ENCODE measurements around the gene TRPV5.

Gene TRPV5

DNA sequence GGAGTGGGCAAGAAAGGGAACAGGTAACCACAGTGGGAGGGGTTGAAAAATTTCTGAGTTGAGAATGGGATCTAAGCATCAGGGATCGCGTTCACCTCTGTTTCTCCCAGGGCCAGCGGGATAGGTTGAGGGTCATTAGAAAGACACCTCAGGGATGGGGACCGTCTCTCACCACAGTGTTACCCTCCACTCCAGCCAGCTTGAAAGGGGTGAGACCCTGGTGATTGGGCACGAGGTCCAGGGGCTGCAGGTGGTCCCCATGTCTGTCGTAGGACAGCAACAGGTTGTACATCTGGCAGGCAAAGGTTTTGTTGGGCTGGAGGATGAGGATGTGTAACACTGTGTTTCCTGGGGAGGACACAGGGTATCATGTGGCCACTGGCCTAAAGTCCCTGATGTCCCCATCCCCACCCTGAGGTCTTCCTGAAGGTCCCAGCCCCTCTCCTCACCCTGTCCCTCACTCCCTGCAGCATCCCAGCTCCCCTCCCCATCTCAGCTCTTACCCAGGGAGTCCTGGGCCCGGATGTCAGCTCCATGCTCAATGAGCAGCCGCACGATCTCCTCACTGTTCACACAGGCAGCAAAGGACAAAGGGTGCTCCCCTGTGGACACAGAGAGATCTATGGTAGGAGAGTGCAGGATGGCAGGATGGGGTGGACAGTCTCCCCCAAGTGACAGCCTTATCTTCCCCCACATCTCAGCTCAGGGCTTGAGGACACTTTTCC lies 57.1 kb downstream of the TRPV5 start:
- peaks cover 47% of the 10 kb centered on the region for H3K27me3 Mint-ChIP-seq
- no peak overlapping the region for H3K27ac Mint-ChIP-seq (ENCODE audit: low read depth)
- H3K4me1 Mint-ChIP-seq: no peaks in the 10 kb centered on the region

DNA sequence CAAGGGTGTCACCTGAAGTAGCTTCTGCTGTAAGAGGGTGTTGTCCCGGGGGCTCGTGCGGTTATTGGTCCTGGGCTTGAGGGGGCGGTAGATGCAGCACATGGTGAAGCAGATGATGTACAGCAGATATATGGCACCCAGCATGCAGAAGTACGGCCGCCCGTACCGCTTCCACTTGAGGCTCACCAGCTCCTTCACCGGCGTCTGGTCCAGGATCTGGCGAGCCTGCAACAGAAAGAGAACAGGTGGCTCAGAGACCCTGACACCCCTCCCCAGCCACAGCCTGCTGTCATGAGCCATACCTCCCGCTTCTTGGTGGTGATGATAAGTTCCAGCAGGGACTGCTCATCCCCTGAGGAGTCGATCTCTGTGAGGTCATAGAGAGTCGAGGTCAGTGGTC lies 58.1 kb downstream of the TRPV5 start:
- Mint-ChIP-seq H3K9me3 (no peaks in the 10 kb centered on the region), H3K36me3 (ENCODE audit: insufficient read depth) (no peaks in the 10 kb centered on the region), H3K27ac (ENCODE audit: low read depth) (no peak overlapping the region), H3K4me3 (no peak overlapping the region), H3K4me1 (no peaks in the 10 kb centered on the region), H3K27me3 (peaks cover 42% of the 10 kb centered on the region)
- ATAC-seq (replicated peaks; ENCODE audit: extremely low read depth, poor library complexity, severe bottlenecking) (no peak), DNase-seq (ENCODE audit: low spot score in 2 of 2) (no peak)

More for the DNA sequence above, 57.1 kb downstream of the TRPV5 start:
- H3K4me3 Mint-ChIP-seq: no peak overlapping the region
- no peaks in the 10 kb centered on the region for H3K9me3 Mint-ChIP-seq
- ATAC-seq (replicated peaks; ENCODE audit: extremely low read depth, poor library complexity, severe bottlenecking): no peak
- H3K36me3 Mint-ChIP-seq (ENCODE audit: insufficient read depth): no peaks in the 10 kb centered on the region
- DNase-seq (ENCODE audit: low spot score in 2 of 2): no peak

DNA sequence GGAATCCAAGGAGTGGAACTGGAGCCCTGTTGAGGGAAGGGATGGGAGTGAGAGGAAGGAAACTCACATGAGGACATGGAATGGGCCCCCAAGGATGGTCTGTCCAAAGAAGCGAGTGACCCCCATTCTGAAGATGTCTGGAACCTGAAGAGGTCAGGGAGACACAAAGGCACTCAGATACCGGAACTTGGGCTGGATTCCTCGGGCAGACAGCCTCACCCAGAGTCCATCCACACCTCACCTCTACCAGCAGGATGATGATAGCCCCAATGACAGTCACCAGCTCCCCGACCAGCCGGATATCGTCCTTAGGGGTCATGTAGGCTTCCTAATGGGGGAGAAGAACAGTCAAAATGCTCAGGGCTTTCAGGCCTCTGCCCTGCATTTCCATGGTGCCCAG lies 58.7 kb downstream of the TRPV5 start:
- no peaks in the 10 kb centered on the region for H3K9me3 Mint-ChIP-seq
- DNase-seq (ENCODE audit: low spot score in 2 of 2) (no peak), ATAC-seq (replicated peaks; ENCODE audit: extremely low read depth, poor library complexity, severe bottlenecking) (no peak)
- H3K27me3 Mint-ChIP-seq: peaks cover 35% of the 10 kb centered on the region
- no peak overlapping the region for H3K27ac Mint-ChIP-seq (ENCODE audit: low read depth)
- no peaks in the 10 kb centered on the region for H3K36me3 Mint-ChIP-seq (ENCODE audit: insufficient read depth)
- H3K4me1 Mint-ChIP-seq: no peaks in the 10 kb centered on the region
- H3K4me3 Mint-ChIP-seq: no peak overlapping the region

DNA sequence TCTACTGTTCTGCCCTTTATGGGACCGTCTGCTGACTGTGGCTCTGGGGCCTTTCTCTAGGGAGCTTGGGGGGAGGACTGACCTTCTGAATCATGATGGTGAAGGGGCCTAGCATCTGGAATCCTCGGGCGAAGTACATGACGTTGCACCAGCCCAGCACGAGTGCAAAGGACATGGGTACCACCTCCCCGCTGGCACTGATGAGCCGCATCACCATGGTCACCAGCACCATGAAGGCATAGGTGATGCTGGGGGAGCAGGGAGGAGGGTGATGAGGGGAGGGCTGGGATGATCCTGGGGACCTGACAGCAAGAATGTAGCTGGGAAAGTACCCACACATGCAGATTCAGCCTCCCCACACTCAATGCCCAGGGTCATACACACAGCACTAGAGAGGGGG lies 59.1 kb downstream of the TRPV5 start:
- Mint-ChIP-seq H3K36me3 (ENCODE audit: insufficient read depth) (no peaks in the 10 kb centered on the region), H3K27me3 (peaks cover 31% of the 10 kb centered on the region), H3K27ac (ENCODE audit: low read depth) (no peak overlapping the region), H3K9me3 (no peaks in the 10 kb centered on the region), H3K4me1 (no peaks in the 10 kb centered on the region), H3K4me3 (no peak overlapping the region)
- DNase-seq (ENCODE audit: low spot score in 2 of 2) (no peak), ATAC-seq (replicated peaks; ENCODE audit: extremely low read depth, poor library complexity, severe bottlenecking) (no peak)

DNA sequence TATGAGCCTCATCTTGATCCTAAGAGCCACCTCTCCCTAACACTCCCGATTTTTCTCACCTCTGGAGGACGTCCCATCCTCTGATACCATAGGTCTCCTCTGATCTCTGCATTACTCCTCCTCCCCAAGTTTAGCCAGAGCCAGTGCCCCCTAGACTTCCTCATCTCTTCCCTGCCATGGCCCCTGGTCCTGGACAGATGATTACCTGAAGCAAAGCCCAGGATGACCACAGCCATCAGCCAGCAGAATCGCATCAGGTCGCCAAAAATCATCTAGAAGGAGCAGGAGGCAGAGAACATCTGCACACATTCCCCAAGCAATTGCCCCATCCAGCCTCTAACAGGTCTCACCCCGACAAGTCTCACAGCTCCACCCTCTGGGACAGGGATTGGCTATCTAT lies 59.7 kb downstream of the TRPV5 start:
- H3K36me3 Mint-ChIP-seq (ENCODE audit: insufficient read depth): no peaks in the 10 kb centered on the region
- no peaks in the 10 kb centered on the region for H3K9me3 Mint-ChIP-seq
- peaks cover 26% of the 10 kb centered on the region for H3K27me3 Mint-ChIP-seq
- no peak overlapping the region for H3K27ac Mint-ChIP-seq (ENCODE audit: low read depth)
- no peak for ATAC-seq (replicated peaks; ENCODE audit: extremely low read depth, poor library complexity, severe bottlenecking)
- DNase-seq (ENCODE audit: low spot score in 2 of 2): no peak
- no peaks in the 10 kb centered on the region for H3K4me1 Mint-ChIP-seq
- no peak overlapping the region for H3K4me3 Mint-ChIP-seq

DNA sequence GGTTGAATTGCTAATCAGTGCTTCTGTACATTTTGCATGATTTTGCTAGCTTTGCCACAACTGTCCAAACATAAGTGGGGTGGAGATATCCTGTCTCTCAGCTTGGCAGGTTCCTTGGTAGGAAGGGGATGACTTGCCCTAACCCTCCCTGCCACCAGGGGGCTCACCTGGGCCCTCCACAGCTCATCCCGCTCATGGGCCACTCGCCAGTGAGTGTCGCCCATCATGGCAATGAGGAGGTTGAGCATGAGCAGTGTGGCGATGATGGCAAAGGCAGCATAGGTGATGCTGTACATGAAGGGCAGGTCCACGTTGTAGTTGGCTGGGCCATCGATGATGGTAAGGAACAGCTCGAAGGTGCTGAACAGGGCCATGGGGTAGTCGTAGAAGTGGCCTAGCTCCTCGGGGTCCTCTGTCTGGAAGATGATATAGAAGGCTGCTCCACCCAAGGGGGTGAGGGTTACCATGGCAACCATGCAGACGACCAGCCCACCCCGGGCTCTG lies 60.2 kb downstream of the TRPV5 start:
- H3K9me3 Mint-ChIP-seq: no peaks in the 10 kb centered on the region
- no peaks in the 10 kb centered on the region for H3K36me3 Mint-ChIP-seq (ENCODE audit: insufficient read depth)
- peaks cover 25% of the 10 kb centered on the region for H3K27me3 Mint-ChIP-seq
- no peak overlapping the region for H3K4me3 Mint-ChIP-seq
- no peak overlapping the region for H3K27ac Mint-ChIP-seq (ENCODE audit: low read depth)
- no peaks in the 10 kb centered on the region for H3K4me1 Mint-ChIP-seq
- ATAC-seq (replicated peaks; ENCODE audit: extremely low read depth, poor library complexity, severe bottlenecking) (no peak), DNase-seq (ENCODE audit: low spot score in 2 of 2) (no peak)

DNA sequence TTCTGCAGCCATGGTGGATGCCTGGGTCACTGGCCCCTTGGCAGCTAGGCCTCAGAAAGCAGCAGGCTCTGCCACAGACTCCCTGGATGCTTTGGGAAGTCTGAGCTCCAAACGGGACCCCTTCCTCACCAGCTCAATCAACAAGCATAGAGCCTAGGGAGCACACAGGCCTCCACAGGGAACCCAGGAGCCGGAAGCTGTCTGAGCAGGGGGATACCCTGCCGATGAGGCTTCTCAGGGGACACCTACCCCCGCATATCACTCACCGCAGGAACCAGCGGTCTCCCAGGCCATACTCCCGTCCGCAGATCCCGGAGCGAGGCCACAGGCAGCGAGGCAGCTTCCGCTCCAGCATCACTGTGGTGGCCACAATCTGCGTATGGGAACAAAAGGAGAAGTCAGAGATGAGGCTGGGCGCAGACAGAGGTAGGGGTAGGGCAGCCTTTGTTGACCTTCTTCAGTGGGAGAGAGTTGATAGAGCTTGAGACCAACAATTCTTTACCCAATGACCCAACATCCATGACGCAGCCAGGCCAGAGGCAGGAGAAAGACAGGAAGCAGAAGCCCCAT lies 61.4 kb downstream of the TRPV5 start:
- ATAC-seq (replicated peaks; ENCODE audit: extremely low read depth, poor library complexity, severe bottlenecking) (no peak), DNase-seq (ENCODE audit: low spot score in 2 of 2) (no peak)
- no peaks in the 10 kb centered on the region for H3K36me3 Mint-ChIP-seq (ENCODE audit: insufficient read depth)
- no peak overlapping the region for H3K27ac Mint-ChIP-seq (ENCODE audit: low read depth)
- H3K9me3 Mint-ChIP-seq: no peaks in the 10 kb centered on the region
- H3K4me1 Mint-ChIP-seq: no peaks in the 10 kb centered on the region
- no peak overlapping the region for H3K4me3 Mint-ChIP-seq
- H3K27me3 Mint-ChIP-seq: peaks cover 17% of the 10 kb centered on the region

DNA sequence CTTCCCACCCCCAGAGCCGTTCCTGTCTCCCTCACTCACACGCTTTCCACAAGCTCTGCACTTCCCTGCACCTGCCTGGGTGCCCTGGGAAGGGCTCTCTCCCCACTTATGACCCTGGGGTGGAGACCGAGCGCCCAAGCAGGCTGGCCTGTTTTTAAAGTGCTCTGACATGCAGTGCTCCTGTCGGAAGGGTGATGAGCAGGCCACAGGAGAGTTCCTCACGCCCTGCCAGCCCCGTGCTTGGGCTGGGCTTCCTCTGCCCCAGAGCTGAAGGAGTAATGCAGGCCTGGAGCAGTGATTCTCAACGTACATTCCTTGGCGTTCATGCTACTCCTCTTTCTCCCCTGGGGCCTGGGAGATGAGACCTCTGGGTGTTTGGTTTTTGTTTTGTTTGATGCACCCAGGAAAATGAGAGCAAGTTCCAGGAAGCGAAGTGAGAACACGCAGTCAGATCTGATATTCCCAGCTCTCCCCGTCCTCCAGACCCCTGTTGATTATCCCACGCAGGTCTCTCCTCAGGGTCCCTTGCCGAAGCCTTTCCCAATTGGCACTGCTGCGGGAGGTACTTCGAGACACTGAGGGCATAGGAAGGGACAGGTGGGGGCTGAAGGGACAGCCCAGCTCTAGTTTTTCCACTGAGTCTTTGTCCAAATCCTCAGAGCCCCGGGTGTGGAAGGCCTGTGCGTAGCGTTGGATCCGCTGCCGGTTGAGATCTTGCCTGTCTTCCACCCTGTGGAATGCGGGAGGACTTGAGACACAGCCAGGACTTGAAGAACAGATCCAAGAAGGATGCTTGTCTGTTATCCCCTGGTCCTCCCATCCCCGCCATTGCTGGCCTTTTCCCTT lies 62.1 kb downstream of the TRPV5 start:
- Mint-ChIP-seq H3K27ac (ENCODE audit: low read depth) (no peak overlapping the region), H3K27me3 (peaks cover 10% of the 10 kb centered on the region)

DNA sequence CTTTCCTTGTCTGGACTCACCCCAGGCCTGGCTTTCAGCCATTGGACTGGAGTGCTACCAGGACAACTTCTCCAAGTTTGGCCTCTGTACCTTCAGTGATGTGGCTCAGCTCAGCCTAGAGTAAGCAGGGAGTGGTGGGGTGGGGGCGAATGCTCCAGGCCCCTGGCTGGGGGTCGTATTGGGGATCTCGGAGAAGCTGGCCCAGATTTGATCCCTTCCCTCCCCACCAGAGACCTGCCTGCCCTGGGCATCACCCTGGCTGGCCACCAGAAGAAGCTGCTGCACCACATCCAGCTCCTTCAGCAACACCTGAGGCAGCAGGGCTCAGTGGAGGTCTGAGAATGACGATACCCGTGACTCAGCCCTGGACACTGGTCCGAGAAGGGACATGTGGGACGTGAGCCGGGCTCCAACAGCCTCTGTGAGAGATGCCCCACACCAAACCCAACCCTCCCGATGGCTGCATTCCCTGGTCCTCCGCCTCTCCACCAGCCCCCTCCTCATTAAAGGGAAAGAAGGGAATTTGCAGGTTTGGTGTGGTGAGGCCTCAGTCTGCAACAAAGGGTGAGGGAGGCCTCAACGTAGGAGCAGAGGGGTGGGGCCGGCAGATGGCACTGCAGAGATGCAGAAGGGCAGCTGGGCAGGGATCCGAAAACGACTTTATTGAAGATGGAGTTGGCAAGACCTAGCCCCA lies 62.8 kb downstream of the TRPV5 start:
- no peaks in the 10 kb centered on the region for H3K36me3 Mint-ChIP-seq (ENCODE audit: insufficient read depth)
- H3K27ac Mint-ChIP-seq (ENCODE audit: low read depth): no peak overlapping the region

More for the DNA sequence above, 62.1 kb downstream of the TRPV5 start:
- Mint-ChIP-seq H3K36me3 (ENCODE audit: insufficient read depth) (no peaks in the 10 kb centered on the region), H3K9me3 (no peaks in the 10 kb centered on the region), H3K4me3 (no peak overlapping the region), H3K4me1 (no peaks in the 10 kb centered on the region)
- DNase-seq (ENCODE audit: low spot score in 2 of 2): no peak
- no peak for ATAC-seq (replicated peaks; ENCODE audit: extremely low read depth, poor library complexity, severe bottlenecking)

DNA sequence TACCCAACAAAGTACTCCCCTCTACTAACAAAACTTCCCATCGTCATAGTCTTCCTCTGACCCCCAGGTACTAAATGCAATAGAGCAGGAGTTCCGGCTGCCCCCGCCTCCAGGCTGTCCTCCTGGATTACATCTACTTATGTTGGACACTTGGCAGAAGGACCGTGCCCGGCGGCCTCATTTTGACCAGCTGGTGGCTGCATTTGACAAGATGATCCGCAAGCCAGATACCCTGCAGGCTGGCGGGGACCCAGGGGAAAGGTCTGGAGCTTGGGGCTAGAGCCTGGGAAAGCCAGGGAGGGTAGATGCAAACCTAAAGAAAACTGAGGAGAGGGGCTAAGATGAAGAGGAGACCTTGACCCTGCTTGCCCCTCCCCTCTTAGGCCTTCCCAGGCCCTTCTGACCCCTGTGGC lies 63.4 kb downstream of the TRPV5 start:
- Mint-ChIP-seq H3K27me3 (no peaks in the 10 kb centered on the region), H3K4me3 (no peak overlapping the region), H3K36me3 (ENCODE audit: insufficient read depth) (no peaks in the 10 kb centered on the region), H3K27ac (ENCODE audit: low read depth) (no peak overlapping the region), H3K4me1 (no peaks in the 10 kb centered on the region), H3K9me3 (no peaks in the 10 kb centered on the region)
- no peak for ATAC-seq (replicated peaks; ENCODE audit: extremely low read depth, poor library complexity, severe bottlenecking)
- DNase-seq (ENCODE audit: low spot score in 2 of 2): no peak

More for the DNA sequence above, 62.8 kb downstream of the TRPV5 start:
- DNase-seq (ENCODE audit: low spot score in 2 of 2): no peak
- no peak for ATAC-seq (replicated peaks; ENCODE audit: extremely low read depth, poor library complexity, severe bottlenecking)
- H3K4me3 Mint-ChIP-seq: no peak overlapping the region
- H3K27me3 Mint-ChIP-seq: peaks cover 2% of the 10 kb centered on the region
- no peaks in the 10 kb centered on the region for H3K4me1 Mint-ChIP-seq
- H3K9me3 Mint-ChIP-seq: no peaks in the 10 kb centered on the region

DNA sequence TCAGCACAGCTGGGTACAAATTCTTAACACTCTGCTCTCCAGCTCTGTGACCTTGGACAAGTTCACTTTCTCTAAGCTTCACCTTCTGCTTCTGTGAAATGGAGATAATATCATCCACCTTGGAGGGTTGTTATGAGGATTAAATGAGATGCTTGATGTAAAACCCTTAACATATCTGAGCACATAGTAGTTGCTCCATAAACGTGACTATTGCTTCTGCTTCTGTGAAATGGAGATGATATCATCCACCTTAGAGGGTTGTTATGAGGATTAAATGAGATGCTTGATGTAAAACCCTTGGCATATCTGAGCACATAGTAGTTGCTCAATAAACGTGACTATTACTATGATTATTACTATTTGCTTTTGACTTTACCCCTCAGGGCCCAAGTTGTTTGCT lies 64.1 kb downstream of the TRPV5 start:
- DNase-seq (ENCODE audit: low spot score in 2 of 2): no peak
- no peaks in the 10 kb centered on the region for H3K27me3 Mint-ChIP-seq

DNA sequence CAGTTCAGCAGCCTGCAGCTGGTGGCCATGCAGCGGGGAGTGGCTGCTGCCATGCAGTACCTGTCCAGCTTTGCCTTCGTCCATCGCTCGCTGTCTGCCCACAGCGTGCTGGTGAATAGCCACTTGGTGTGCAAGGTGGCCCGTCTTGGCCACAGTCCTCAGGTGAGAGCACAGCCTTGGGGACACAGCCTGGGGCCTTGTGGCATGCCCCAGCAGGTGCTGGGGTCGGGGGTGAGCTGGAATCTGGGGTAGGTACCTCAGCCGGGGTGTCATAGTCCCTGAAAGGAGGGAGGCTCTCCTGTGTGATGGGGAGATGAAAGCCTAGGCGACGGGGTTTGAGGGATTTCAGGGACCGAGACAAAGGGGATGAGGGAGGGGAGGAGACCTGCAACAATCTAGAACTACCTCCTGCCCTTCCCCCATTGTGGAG lies 64.5 kb downstream of the TRPV5 start:
- Mint-ChIP-seq H3K27ac (ENCODE audit: low read depth) (no peak overlapping the region), H3K36me3 (ENCODE audit: insufficient read depth) (no peaks in the 10 kb centered on the region), H3K27me3 (no peaks in the 10 kb centered on the region), H3K4me3 (no peak overlapping the region), H3K9me3 (no peaks in the 10 kb centered on the region), H3K4me1 (no peaks in the 10 kb centered on the region)
- no peak for ATAC-seq (replicated peaks; ENCODE audit: extremely low read depth, poor library complexity, severe bottlenecking)
- peak in 1 of 2 donors; percentile 5 for DNase-seq (ENCODE audit: low spot score in 2 of 2)

More for the DNA sequence above, 64.1 kb downstream of the TRPV5 start:
- Mint-ChIP-seq H3K9me3 (no peaks in the 10 kb centered on the region), H3K27ac (ENCODE audit: low read depth) (no peak overlapping the region), H3K4me3 (no peak overlapping the region), H3K4me1 (no peaks in the 10 kb centered on the region), H3K36me3 (ENCODE audit: insufficient read depth) (no peaks in the 10 kb centered on the region)
- ATAC-seq (replicated peaks; ENCODE audit: extremely low read depth, poor library complexity, severe bottlenecking): no peak

All from central memory CD8-positive, alpha-beta T cell (primary cell).